ENCODE results near the gene APMAP. TPM values are rescaled to one million over a fixed set of nuclear protein-coding genes. Genes with fewer than 3 reads are reported as not detected.

APMAP gene
- 10 to 100 TPM; 82.5 to 83.6 TPM for total RNA-seq
- polyA plus RNA-seq: 228 TPM

GRCh38 chr20:24992487-24993205, at the start of gene APMAP:
APMAP (minus strand) TSS chr20:24992751; CDS start chr20:24992688, 63 bp downstream.
- CTCF ChIA-PET: interaction anchor here (0.9 to 8.5 kb wide), 4 partner anchors 11 to 69 kb away, joined by 3 to 147 read pairs (median 4); partner anchors contain the start of gene ACSS1
- H3K36me3 ChIP-seq (ENCODE audit: insufficient read depth, low read length): no peaks in the 10 kb centered on the region
- Mint-ChIP-seq H3K4me3 (peak within 1 kb of the TSS; percentile 94 to 99 (median 96)), H3K9me3 (no peaks in the 10 kb centered on the region), H3K27me3 (peaks cover 0 to 6% of the 10 kb centered on the region in 2 donors), H3K27ac (peak within 1 kb of the TSS; percentile 97 to 100 (median 98)), H3K36me3 (peaks cover 0 to 32% (median 2%) of the 10 kb centered on the region in 3 donors), H3K4me1 (peaks cover 60 to 71% (median 67%) of the 10 kb centered on the region in 3 donors)
- peak within 1 kb of the TSS; percentile 95 for H3K27ac ChIP-seq (ENCODE audit: low read depth, low read length)
- no peaks in the 10 kb centered on the region for H3K27me3 ChIP-seq (ENCODE audit: insufficient read depth, low read length, poor library complexity, severe bottlenecking)
- peak within 1 kb of the TSS; percentile 84 for H3K4me3 ChIP-seq (ENCODE audit: low read length)
- no peaks in the 10 kb centered on the region for H3K9me3 ChIP-seq (ENCODE audit: low read length)
- POLR2A ChIA-PET: interaction anchor here (0.8 to 4.1 kb wide), 4 partner anchors 38 to 98 kb away, joined by 3 to 26 read pairs (median 5); partner anchors contain the start of gene ACSS1
- peak; percentile 94 to 97 (median 95) for DNase-seq
- H3K4me1 ChIP-seq (ENCODE audit: insufficient read depth, low read length): peaks cover 60% of the 10 kb centered on the region

- Mint-ChIP-seq H3K4me1 (peaks cover 35 to 63% (median 35%) of the 10 kb centered on the region in 3 donors), H3K27me3 (no peaks in the 10 kb centered on the region), H3K27ac (peak overlapping the region; percentile 73 to 99 (median 94)), H3K36me3 (peaks cover 0 to 31% (median 0%) of the 10 kb centered on the region in 3 donors), H3K4me3 (peak overlapping the region in 1 of 7 donors; percentile 48), H3K9me3 (no peaks in the 10 kb centered on the region)
- Histone ChIP-seq H3K36me3 (ENCODE audit: insufficient read depth, low read length) (no peaks in the 10 kb centered on the region), H3K4me1 (ENCODE audit: insufficient read depth, low read length) (peaks cover 54% of the 10 kb centered on the region), H3K4me3 (ENCODE audit: low read length) (peak overlapping the region; percentile 28), H3K9me3 (ENCODE audit: low read length) (no peaks in the 10 kb centered on the region), H3K27ac (ENCODE audit: low read depth, low read length) (peak overlapping the region; percentile 59), H3K27me3 (ENCODE audit: insufficient read depth, low read length, poor library complexity, severe bottlenecking) (no peaks in the 10 kb centered on the region)
- ChIA-PET CTCF (no interaction called here), POLR2A (interaction anchor here (2.3 kb wide), 1 partner anchor 16 kb away, joined by 9 read pairs; the partner anchor contains the start of gene ACSS1)
- no peak for DNase-seq
Measured at GRCh38 chr20:25041813-25042530, 49.4 kb upstream of the APMAP start.

GRCh38 chr20:25040438-25040831, 47.9 kb upstream of the APMAP start:
- peak overlapping the region in 1 of 7 donors; percentile 66 for H3K4me3 Mint-ChIP-seq
- H3K9me3 Mint-ChIP-seq: no peaks in the 10 kb centered on the region
- H3K4me3 ChIP-seq (ENCODE audit: low read length): no peak overlapping the region
- ChIA-PET CTCF (interaction anchor here (1.2 kb wide), 1 partner anchor 19 kb away, joined by 3 read pairs; no protein-coding TSS in a partner anchor), POLR2A (no interaction called here)
- no peaks in the 10 kb centered on the region for H3K36me3 ChIP-seq (ENCODE audit: insufficient read depth, low read length)
- H3K36me3 Mint-ChIP-seq: peaks cover 0 to 25% (median 0%) of the 10 kb centered on the region in 3 donors
- H3K27ac Mint-ChIP-seq: peak overlapping the region in 7 of 8 donors; percentile 56 to 94 (median 73)
- H3K4me1 Mint-ChIP-seq: peaks cover 49 to 78% (median 49%) of the 10 kb centered on the region in 3 donors
- peaks cover 70% of the 10 kb centered on the region for H3K4me1 ChIP-seq (ENCODE audit: insufficient read depth, low read length)
- DNase-seq: no peak
- H3K9me3 ChIP-seq (ENCODE audit: low read length): no peaks in the 10 kb centered on the region
- no peaks in the 10 kb centered on the region for H3K27me3 Mint-ChIP-seq
- H3K27me3 ChIP-seq (ENCODE audit: insufficient read depth, low read length, poor library complexity, severe bottlenecking): no peaks in the 10 kb centered on the region
- H3K27ac ChIP-seq (ENCODE audit: low read depth, low read length): no peak overlapping the region

GRCh38 chr20:25039697-25040437, 47.3 kb upstream of the APMAP start:
- peak overlapping the region; percentile 47 to 94 (median 72) for H3K27ac Mint-ChIP-seq

GRCh38 chr20:25038591-25039015, 46.1 kb upstream of the APMAP start:
- H3K27me3 Mint-ChIP-seq: no peaks in the 10 kb centered on the region
- no peak overlapping the region for H3K27ac ChIP-seq (ENCODE audit: low read depth, low read length)
- H3K27me3 ChIP-seq (ENCODE audit: insufficient read depth, low read length, poor library complexity, severe bottlenecking): no peaks in the 10 kb centered on the region

More at GRCh38 chr20:25039697-25040437, 47.3 kb upstream of the APMAP start:
- Histone ChIP-seq H3K27me3 (ENCODE audit: insufficient read depth, low read length, poor library complexity, severe bottlenecking) (no peaks in the 10 kb centered on the region), H3K4me1 (ENCODE audit: insufficient read depth, low read length) (peaks cover 71% of the 10 kb centered on the region), H3K9me3 (ENCODE audit: low read length) (no peaks in the 10 kb centered on the region), H3K27ac (ENCODE audit: low read depth, low read length) (no peak overlapping the region), H3K4me3 (ENCODE audit: low read length) (no peak overlapping the region), H3K36me3 (ENCODE audit: insufficient read depth, low read length) (no peaks in the 10 kb centered on the region)
- Mint-ChIP-seq H3K36me3 (peaks cover 0 to 20% (median 0%) of the 10 kb centered on the region in 3 donors), H3K4me1 (peaks cover 49 to 84% (median 51%) of the 10 kb centered on the region in 3 donors), H3K9me3 (no peaks in the 10 kb centered on the region), H3K4me3 (no peak overlapping the region), H3K27me3 (no peaks in the 10 kb centered on the region)
- ChIA-PET POLR2A (interaction anchor here (0.6 kb wide), 1 partner anchor 17 kb away, joined by 4 read pairs; no protein-coding TSS in a partner anchor), CTCF (interaction anchor here (1.2 kb wide), 1 partner anchor 19 kb away, joined by 3 read pairs; no protein-coding TSS in a partner anchor)
- DNase-seq: no peak

GRCh38 chr20:25038103-25038410, 45.5 kb upstream of the APMAP start:
- Histone ChIP-seq H3K4me3 (ENCODE audit: low read length) (no peak overlapping the region), H3K27me3 (ENCODE audit: insufficient read depth, low read length, poor library complexity, severe bottlenecking) (no peaks in the 10 kb centered on the region), H3K36me3 (ENCODE audit: insufficient read depth, low read length) (no peaks in the 10 kb centered on the region), H3K9me3 (ENCODE audit: low read length) (no peaks in the 10 kb centered on the region), H3K27ac (ENCODE audit: low read depth, low read length) (no peak overlapping the region), H3K4me1 (ENCODE audit: insufficient read depth, low read length) (peaks cover 66% of the 10 kb centered on the region)
- ChIA-PET POLR2A (no interaction called here), CTCF (interaction anchor here (1.7 kb wide), 1 partner anchor 21 kb away, joined by 4 read pairs; no protein-coding TSS in a partner anchor)
- Mint-ChIP-seq H3K4me1 (peaks cover 49 to 86% (median 51%) of the 10 kb centered on the region in 3 donors), H3K36me3 (peaks cover 0 to 28% (median 3%) of the 10 kb centered on the region in 3 donors), H3K9me3 (no peaks in the 10 kb centered on the region), H3K4me3 (peak overlapping the region in 1 of 7 donors; percentile 18), H3K27ac (peak overlapping the region; percentile 46 to 93 (median 77)), H3K27me3 (no peaks in the 10 kb centered on the region)
- DNase-seq: peak in 1 of 5 donors; percentile 10

More at GRCh38 chr20:25038591-25039015, 46.1 kb upstream of the APMAP start:
- no peaks in the 10 kb centered on the region for H3K9me3 ChIP-seq (ENCODE audit: low read length)
- no peak overlapping the region for H3K4me3 ChIP-seq (ENCODE audit: low read length)
- DNase-seq: peak in 1 of 5 donors; percentile 23
- H3K4me1 ChIP-seq (ENCODE audit: insufficient read depth, low read length): peaks cover 71% of the 10 kb centered on the region
- peaks cover 50 to 86% (median 53%) of the 10 kb centered on the region in 3 donors for H3K4me1 Mint-ChIP-seq
- POLR2A ChIA-PET: no interaction called here
- CTCF ChIA-PET: no interaction called here
- no peaks in the 10 kb centered on the region for H3K36me3 ChIP-seq (ENCODE audit: insufficient read depth, low read length)
- peak overlapping the region; percentile 38 to 93 (median 66) for H3K27ac Mint-ChIP-seq
- no peaks in the 10 kb centered on the region for H3K9me3 Mint-ChIP-seq
- no peak overlapping the region for H3K4me3 Mint-ChIP-seq
- H3K36me3 Mint-ChIP-seq: peaks cover 0 to 24% (median under 1%) of the 10 kb centered on the region in 3 donors
